Loucy (cell line): ENCODE measurements around the gene TNK1.

ENCODE experiments used
- H2AFZ ChIP-seq: fragments of 200-600 bp; sonication (generic); 2 replicates; pipeline ENCODE4 v1.6.0; 2016; ENCODE audit warnings: antibody characterized with exemption, mild to moderate bottlenecking, low read length, moderate library complexity
- H3F3A ChIP-seq: fragments of 200-600 bp; 2 replicates; pipeline ENCODE4 v1.6.0; 2016; ENCODE audit warnings: antibody characterized with exemption, low read depth, mild to moderate bottlenecking
- H3K27me3 ChIP-seq: fragments of 200-600 bp; sonication (generic); 2 replicates; pipeline ENCODE4 v1.6.1; 2014; ENCODE audit warnings: low read length, mild to moderate bottlenecking; ENCODE audit not compliant: insufficient read depth, poor library complexity, severe bottlenecking
- H3K36me3 ChIP-seq: fragments of 200-600 bp; sonication (generic); 2 replicates; pipeline ENCODE4 v1.6.1; 2016; ENCODE audit warnings: low read length; ENCODE audit not compliant: insufficient read depth
- H3K4me1 ChIP-seq: fragments of 200-600 bp; sonication (generic); 2 replicates; pipeline ENCODE4 v1.5.1; 2014; ENCODE audit warnings: low read length, mild to moderate bottlenecking; ENCODE audit not compliant: insufficient read depth, poor library complexity, severe bottlenecking
- H3K4me2 ChIP-seq: fragments of 200-600 bp; sonication (generic); 2 replicates; pipeline ENCODE4 v1.6.0; 2014; ENCODE audit warnings: antibody characterized with exemption, low read length, low read depth, mild to moderate bottlenecking; ENCODE audit not compliant: poor library complexity, severe bottlenecking
- H3K4me3 ChIP-seq: fragments of 200-600 bp; sonication (generic); 2 replicates; pipeline ENCODE4 v1.5.1; 2014; ENCODE audit warnings: low read length, mild to moderate bottlenecking, mixed read lengths; ENCODE audit not compliant: poor library complexity, severe bottlenecking
- H3K79me2 ChIP-seq: fragments of 200-600 bp; sonication (generic); 2 replicates; pipeline ENCODE4 v1.6.1; 2014; ENCODE audit warnings: low read length; ENCODE audit not compliant: insufficient read depth
- H3K9ac ChIP-seq: fragments of 200-600 bp; sonication (generic); 2 replicates; pipeline ENCODE4 v1.6.0; 2014; ENCODE audit warnings: mild to moderate bottlenecking, low read depth, low read length, moderate library complexity; ENCODE audit not compliant: poor library complexity, severe bottlenecking
- H3K9me2 ChIP-seq: fragments of 200-600 bp; sonication (generic); replicated peaks from 2 replicates; pipeline ENCODE4 v1.6.1; 2016; ENCODE audit warnings: low read depth, low read length, mixed read lengths
- H3K9me3 ChIP-seq: fragments of 200-600 bp; sonication (generic); 2 replicates; pipeline ENCODE4 v1.6.1; 2014; ENCODE audit warnings: mild to moderate bottlenecking, antibody characterized with exemption, low read length, low read depth; ENCODE audit not compliant: insufficient read depth
- H4K20me1 ChIP-seq: fragments of 200-600 bp; sonication (generic); 2 replicates; pipeline ENCODE4 v1.6.0; 2014; ENCODE audit warnings: antibody characterized with exemption, low read length, mild to moderate bottlenecking; ENCODE audit not compliant: insufficient read depth, poor library complexity, severe bottlenecking
- EZH2phosphoT487 ChIP-seq: fragments of 200-600 bp; IDR thresholded peaks from 2 replicates; pipeline ENCODE4 v1.6.1; 2018; ENCODE audit warnings: antibody characterized with exemption, mild to moderate bottlenecking, moderate library complexity, borderline replicate concordance
- TF ChIP-seq, protein P1 (sequence below): fragments of 200-600 bp; sonication (generic); conservative IDR thresholded peaks from 2 replicates; pipeline ENCODE4 v1.5.1; 2014; ENCODE audit warnings: mild to moderate bottlenecking, antibody characterized with exemption, low read length

TNK1 gene

GRCh38 chr17:7427549-7427948 lies 46.7 kb downstream of the TNK1 start:
- Histone ChIP-seq H3K27me3 (no peaks in the 10 kb centered on the region), H3F3A (no peaks in the 10 kb centered on the region), H3K4me2 (no peak overlapping the region), H4K20me1 (no peaks in the 10 kb centered on the region), H3K36me3 (no peaks in the 10 kb centered on the region), H3K9me2 (no peaks in the 10 kb centered on the region), H3K79me2 (no peaks in the 10 kb centered on the region), H3K4me1 (no peaks in the 10 kb centered on the region), H3K9ac (no peak overlapping the region), H2AFZ (no peak overlapping the region), H3K9me3 (no peaks in the 10 kb centered on the region), H3K4me3 (no peak overlapping the region)
- TF ChIP-seq, protein P1, sequence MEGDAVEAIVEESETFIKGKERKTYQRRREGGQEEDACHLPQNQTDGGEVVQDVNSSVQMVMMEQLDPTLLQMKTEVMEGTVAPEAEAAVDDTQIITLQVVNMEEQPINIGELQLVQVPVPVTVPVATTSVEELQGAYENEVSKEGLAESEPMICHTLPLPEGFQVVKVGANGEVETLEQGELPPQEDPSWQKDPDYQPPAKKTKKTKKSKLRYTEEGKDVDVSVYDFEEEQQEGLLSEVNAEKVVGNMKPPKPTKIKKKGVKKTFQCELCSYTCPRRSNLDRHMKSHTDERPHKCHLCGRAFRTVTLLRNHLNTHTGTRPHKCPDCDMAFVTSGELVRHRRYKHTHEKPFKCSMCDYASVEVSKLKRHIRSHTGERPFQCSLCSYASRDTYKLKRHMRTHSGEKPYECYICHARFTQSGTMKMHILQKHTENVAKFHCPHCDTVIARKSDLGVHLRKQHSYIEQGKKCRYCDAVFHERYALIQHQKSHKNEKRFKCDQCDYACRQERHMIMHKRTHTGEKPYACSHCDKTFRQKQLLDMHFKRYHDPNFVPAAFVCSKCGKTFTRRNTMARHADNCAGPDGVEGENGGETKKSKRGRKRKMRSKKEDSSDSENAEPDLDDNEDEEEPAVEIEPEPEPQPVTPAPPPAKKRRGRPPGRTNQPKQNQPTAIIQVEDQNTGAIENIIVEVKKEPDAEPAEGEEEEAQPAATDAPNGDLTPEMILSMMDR: no peak
- TF ChIP-seq EZH2phosphoT487: no peak

GRCh38 chr17:7428557-7428956 lies 47.7 kb downstream of the TNK1 start, which contains the start of gene SPEM3:
Gene SPEM3, plus strand, starts transcription at chr17:7428857. Its CDS starts 46 bp downstream, at chr17:7428903.
- H3K4me3 ChIP-seq: no peak within 1 kb of the TSS
- H3K9me3 ChIP-seq: no peaks in the 10 kb centered on the region
- no peak within 1 kb of the TSS for H2AFZ ChIP-seq
- no peaks in the 10 kb centered on the region for H3K79me2 ChIP-seq
- H3K9me2 ChIP-seq: no peaks in the 10 kb centered on the region
- no peaks in the 10 kb centered on the region for H3F3A ChIP-seq
- no peaks in the 10 kb centered on the region for H3K36me3 ChIP-seq
- no peaks in the 10 kb centered on the region for H4K20me1 ChIP-seq
- no peak within 1 kb of the TSS for H3K4me2 ChIP-seq
- no peak for TF ChIP-seq EZH2phosphoT487
- TF ChIP-seq, protein P1: no peak
- no peaks in the 10 kb centered on the region for H3K27me3 ChIP-seq
- H3K4me1 ChIP-seq: no peaks in the 10 kb centered on the region
- H3K9ac ChIP-seq: no peak within 1 kb of the TSS

DNA sequence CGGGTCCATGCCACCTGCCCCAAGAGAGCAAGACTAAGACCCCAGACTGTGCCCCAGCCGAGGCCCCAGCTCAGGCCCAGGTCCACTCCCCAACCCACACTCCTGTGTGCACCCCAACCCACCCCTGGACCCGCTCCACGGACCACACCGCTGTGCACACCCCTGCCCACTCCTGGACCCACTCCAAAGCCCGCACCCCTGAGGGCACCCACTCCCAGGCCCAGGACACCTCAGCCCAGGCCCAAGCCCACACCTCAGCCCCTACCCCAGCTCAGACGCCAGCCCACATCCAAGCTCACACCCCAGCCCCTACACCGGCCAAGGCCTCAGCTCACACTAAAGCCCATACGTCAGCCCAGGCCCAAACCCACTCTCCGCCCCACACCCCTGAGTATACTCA lies 48.8 kb downstream of the TNK1 start:
- no peaks in the 10 kb centered on the region for H3K27me3 ChIP-seq
- H3K4me3 ChIP-seq: no peak overlapping the region
- no peaks in the 10 kb centered on the region for H3F3A ChIP-seq
- H3K79me2 ChIP-seq: no peaks in the 10 kb centered on the region
- H3K9me2 ChIP-seq: no peaks in the 10 kb centered on the region
- H3K9ac ChIP-seq: no peak overlapping the region
- no peaks in the 10 kb centered on the region for H3K9me3 ChIP-seq
- TF ChIP-seq, protein P1: no peak
- no peak for TF ChIP-seq EZH2phosphoT487
- H3K4me2 ChIP-seq: no peak overlapping the region
- no peaks in the 10 kb centered on the region for H3K4me1 ChIP-seq
- H4K20me1 ChIP-seq: no peaks in the 10 kb centered on the region
- H2AFZ ChIP-seq: no peak overlapping the region
- H3K36me3 ChIP-seq: no peaks in the 10 kb centered on the region
